HG02798 (cell line): ENCODE results near the gene CGREF1.
A peak's percentile ranks its signal among the peaks of the same experiment; 100 is the strongest.

Experiments
- ATAC-seq: cut with Tn5 transposase; IDR thresholded peaks from one replicate; pipeline ENCODE4 v1.9.1; 2021; ENCODE audit warnings: mild to moderate bottlenecking; ENCODE audit not compliant: unreplicated experiment, poor library complexity

CGREF1 gene

DNA sequence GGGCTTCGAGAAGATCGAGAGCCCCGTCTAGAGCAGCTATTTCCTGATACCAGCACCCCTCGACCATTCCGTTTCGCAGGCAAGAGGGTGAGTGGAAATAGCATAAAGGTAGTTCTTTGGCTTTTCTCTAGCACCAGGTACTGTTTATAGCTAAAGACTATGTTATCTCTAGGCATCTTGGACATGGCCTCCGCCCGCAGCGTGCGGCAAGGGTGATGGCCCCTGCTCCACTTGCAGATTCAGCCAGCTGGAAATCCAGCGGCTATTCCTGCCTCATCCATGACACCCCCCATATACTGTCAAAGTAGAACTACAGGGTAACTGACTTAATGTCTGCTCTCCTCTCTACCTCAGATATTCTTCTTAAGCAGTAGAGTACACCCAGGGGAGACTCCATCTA, 64.2 kb downstream of the CGREF1 start:
- ATAC-seq = no peak

GRCh38 chr2:27053776-27054175, 65.2 kb downstream of the CGREF1 start:
- ATAC-seq = no peak

DNA sequence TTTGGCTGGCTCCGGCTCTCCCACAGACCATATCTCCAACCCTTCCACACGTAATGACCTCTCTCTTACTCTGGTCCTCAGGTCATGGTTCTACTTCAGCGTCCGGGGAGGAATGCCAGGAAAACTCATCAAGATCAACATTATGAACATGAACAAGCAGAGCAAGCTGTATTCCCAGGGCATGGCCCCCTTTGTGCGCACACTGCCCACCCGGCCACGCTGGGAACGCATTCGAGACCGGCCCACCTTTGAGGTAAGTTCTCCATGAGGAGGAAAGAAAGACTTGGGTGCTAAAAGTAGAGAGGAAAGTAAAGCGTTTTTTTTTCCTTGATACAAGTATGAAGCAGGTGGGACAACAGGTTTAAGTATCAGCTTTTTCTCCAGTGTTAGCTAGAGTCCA, 65.6 kb downstream of the CGREF1 start:
- ATAC-seq = no peak

GRCh38 chr2:27051902-27052645, 66.9 kb downstream of the CGREF1 start:
- ATAC-seq = no peak

DNA sequence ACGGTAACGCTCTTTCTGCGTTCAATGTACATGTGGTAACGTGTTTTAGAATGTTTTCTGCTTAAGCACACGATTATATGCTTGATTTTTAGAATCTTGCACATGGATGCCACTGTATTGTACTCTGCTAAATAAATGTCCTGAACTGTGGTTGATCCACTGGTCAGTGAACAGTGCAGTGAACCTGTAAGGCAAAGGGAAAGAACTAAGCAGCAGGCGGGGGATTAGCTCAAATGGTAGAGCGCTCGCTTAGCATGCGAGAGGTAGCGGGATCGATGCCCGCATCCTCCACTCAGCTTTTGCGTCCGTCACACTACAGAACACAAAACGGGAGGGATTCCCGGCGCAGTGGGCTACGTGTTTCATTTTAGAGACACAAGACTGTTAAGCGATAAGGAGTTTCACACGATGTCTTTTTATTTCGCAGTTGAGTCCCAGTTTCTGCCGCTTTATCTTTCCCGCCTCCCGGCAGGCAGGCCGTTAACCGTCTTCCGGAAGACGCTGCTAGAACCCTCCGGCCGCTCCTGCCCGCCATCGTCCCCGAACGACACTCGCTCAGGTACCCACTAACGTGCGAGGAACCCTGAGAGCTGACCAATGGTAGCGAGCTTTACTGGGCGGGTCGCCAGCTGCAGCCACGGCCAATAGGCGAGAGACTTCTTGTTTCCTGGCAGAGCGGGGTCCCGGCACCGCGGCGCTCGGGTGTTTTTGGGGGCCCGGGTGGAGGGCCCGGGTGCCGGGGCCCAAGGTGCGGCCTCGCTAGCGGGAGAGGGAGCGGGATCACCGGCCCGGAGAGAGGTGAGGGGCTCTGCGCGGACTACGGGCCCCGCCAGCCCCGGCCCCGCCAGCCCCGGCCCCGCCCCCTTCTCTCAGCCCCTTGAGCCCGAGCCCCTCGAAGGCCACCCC, 67.7 kb downstream of the CGREF1 start, which contains the start of gene AGBL5:
Gene AGBL5 (plus strand): TSS at position 673 of the 906 bp plus-strand sequence. CDS start 1,291 bp downstream, outside the sequence.
- ATAC-seq = peak; percentile 73
